ENCODE results near the gene CCDC30. TPM values are rescaled to one million over a fixed set of nuclear protein-coding genes. Genes with fewer than 3 reads are reported as not detected.

CCDC30 gene
- total RNA-seq, 1 donor from 2014 or later, result 3.2 TPM

GRCh38 chr1:42533101-42533863 lies 70.2 kb downstream of the CCDC30 start:
- Mint-ChIP-seq H3K27ac (ENCODE audit: unreplicated experiment) (peak overlapping the region; percentile 24), H3K4me1 (ENCODE audit: low read depth) (peaks cover 5% of the 10 kb centered on the region), H3K36me3 (ENCODE audit: low read depth) (no peaks in the 10 kb centered on the region), H3K4me3 (ENCODE audit: unreplicated experiment) (no peak overlapping the region), H3K27me3 (ENCODE audit: low read depth) (no peaks in the 10 kb centered on the region), H3K9me3 (ENCODE audit: low read depth) (peaks cover 9% of the 10 kb centered on the region)
- no peak for TF ChIP-seq CTCF (IDR thresholded peaks at IDR 0.05)
- no peak for DNase-seq (ENCODE audit: low spot score)

- Mint-ChIP-seq H3K9me3 (ENCODE audit: low read depth) (peaks cover 3% of the 10 kb centered on the region), H3K36me3 (ENCODE audit: low read depth) (no peaks in the 10 kb centered on the region), H3K4me1 (ENCODE audit: low read depth) (no peaks in the 10 kb centered on the region), H3K4me3 (ENCODE audit: unreplicated experiment) (no peak overlapping the region), H3K27me3 (ENCODE audit: low read depth) (no peaks in the 10 kb centered on the region), H3K27ac (ENCODE audit: unreplicated experiment) (no peak overlapping the region)
- no peak for TF ChIP-seq CTCF (IDR thresholded peaks at IDR 0.05)
- DNase-seq (ENCODE audit: low spot score), result no peak
Observed at GRCh38 chr1:42541104-42541503, 78.0 kb downstream of the CCDC30 start.

GRCh38 chr1:42551180-42551579 lies 88.1 kb downstream of the CCDC30 start:
- no peaks in the 10 kb centered on the region for H3K9me3 Mint-ChIP-seq (ENCODE audit: low read depth)
- H3K27ac Mint-ChIP-seq (ENCODE audit: unreplicated experiment), result no peak overlapping the region
- peaks cover 9% of the 10 kb centered on the region for H3K27me3 Mint-ChIP-seq (ENCODE audit: low read depth)
- H3K4me1 Mint-ChIP-seq (ENCODE audit: low read depth), result peaks cover 3% of the 10 kb centered on the region
- no peak for TF ChIP-seq CTCF (IDR thresholded peaks at IDR 0.05)
- no peak overlapping the region for H3K4me3 Mint-ChIP-seq (ENCODE audit: unreplicated experiment)
- DNase-seq (ENCODE audit: low spot score), result no peak
- no peaks in the 10 kb centered on the region for H3K36me3 Mint-ChIP-seq (ENCODE audit: low read depth)

GRCh38 chr1:42551590-42551989 lies 88.5 kb downstream of the CCDC30 start:
- Mint-ChIP-seq H3K36me3 (ENCODE audit: low read depth) (no peaks in the 10 kb centered on the region), H3K4me1 (ENCODE audit: low read depth) (peaks cover 3% of the 10 kb centered on the region), H3K4me3 (ENCODE audit: unreplicated experiment) (no peak overlapping the region), H3K27me3 (ENCODE audit: low read depth) (peaks cover 9% of the 10 kb centered on the region), H3K9me3 (ENCODE audit: low read depth) (no peaks in the 10 kb centered on the region), H3K27ac (ENCODE audit: unreplicated experiment) (no peak overlapping the region)
- TF ChIP-seq CTCF (IDR thresholded peaks at IDR 0.05), result no peak
- DNase-seq (ENCODE audit: low spot score), result no peak

GRCh38 chr1:42552636-42553035 lies 89.5 kb downstream of the CCDC30 start:
- Mint-ChIP-seq H3K4me3 (ENCODE audit: unreplicated experiment) (no peak overlapping the region), H3K27ac (ENCODE audit: unreplicated experiment) (no peak overlapping the region), H3K9me3 (ENCODE audit: low read depth) (no peaks in the 10 kb centered on the region), H3K4me1 (ENCODE audit: low read depth) (peaks cover 3% of the 10 kb centered on the region), H3K27me3 (ENCODE audit: low read depth) (peaks cover 9% of the 10 kb centered on the region), H3K36me3 (ENCODE audit: low read depth) (no peaks in the 10 kb centered on the region)
- no peak for DNase-seq (ENCODE audit: low spot score)
- no peak for TF ChIP-seq CTCF (IDR thresholded peaks at IDR 0.05)

All from chondrocyte (in vitro differentiated cells).